ENCODE measurements around the gene ZBTB34. TPM values are rescaled to one million over a fixed set of nuclear protein-coding genes. Genes with fewer than 3 reads are reported as not detected.

ZBTB34 gene
- total and polyA plus RNA-seq, 9 of the 15 experiments (the other 6 are each of a cell fraction or from before 2014, with no cell fraction given) = 2.7 to 15.6 (median 9.8) TPM

DNA sequence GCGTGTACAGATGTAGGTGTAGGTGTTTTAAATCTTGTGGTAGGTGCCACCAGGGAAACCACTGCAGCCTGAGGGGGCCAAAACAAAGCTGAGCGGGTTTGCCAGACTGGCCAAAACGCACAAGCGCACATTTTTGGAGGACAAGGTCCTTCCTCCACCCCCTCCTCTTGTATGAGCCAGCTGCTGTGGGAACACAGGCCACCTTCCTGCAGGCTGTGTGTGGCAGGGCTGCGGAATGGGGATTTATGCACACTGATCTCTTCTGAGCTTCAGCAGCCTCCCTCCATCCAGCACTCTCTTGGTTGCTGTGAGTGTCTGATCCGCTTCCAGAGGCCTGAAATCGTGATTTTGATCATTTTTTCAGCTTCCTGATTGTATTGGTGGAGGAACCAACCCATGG, 33.2 kb upstream of the ZBTB34 start:
- Histone ChIP-seq H4K20me1 (replicated peaks; ENCODE audit: control insufficient read depth, insufficient read depth, low read length) (no peaks in the 10 kb centered on the region), H2AFZ (ENCODE audit: low read depth, low read length) (no peak overlapping the region), H3K4me1 (replicated peaks in 1 of 2; ENCODE audit: control insufficient read depth in 2 of 2, insufficient read depth in 2 of 2, low read length in 2 of 2) (no peaks in the 10 kb centered on the region; a peak in 1 of 5 replicates), H3K27me3 (ENCODE audit: control insufficient read depth in 2 of 2, insufficient read depth in 2 of 2, low read length in 2 of 2) (no peaks in the 10 kb centered on the region), H3K27ac (ENCODE audit: extremely low read depth, low read depth, low read length) (no peak overlapping the region), H3K9ac (ENCODE audit: insufficient read depth in 1 of 2, low read depth in 2 of 2, low read length in 2 of 2) (peak overlapping the region in 1 of 2 experiments; percentile 57; a peak in 1 of 4 replicates), H3K9me3 (replicated peaks; ENCODE audit: control insufficient read depth, insufficient read depth, low read depth, low read length) (no peaks in the 10 kb centered on the region), H3K9me1 (ENCODE audit: control insufficient read depth, insufficient read depth, low read length) (no peaks in the 10 kb centered on the region), H3K36me3 (ENCODE audit: control insufficient read depth, insufficient read depth, low read length) (peaks cover 25% of the 10 kb centered on the region; the same call in 2 of the 3 replicates), H3K79me2 (ENCODE audit: control insufficient read depth, insufficient read depth, low read length) (peaks cover 35% of the 10 kb centered on the region), H3K4me2 (ENCODE audit: insufficient read depth, low read length) (no peak overlapping the region), H3K4me3 (no peak overlapping the region)
- TF ChIP-seq GABPB1 (CRISPR knock-in tag; IDR thresholded peaks at IDR 0.05) (no peak), TRIM24 (IDR thresholded peaks at IDR 0.05) (no peak), POLR2A (conservative IDR thresholded peaks at IDR 0.05) (no peak), FOXJ3 (CRISPR knock-in tag; IDR thresholded peaks at IDR 0.05) (no peak), TCF7L2 (IDR thresholded peaks at IDR 0.05; ENCODE audit: low read depth, low read length) (no peak), POU5F1 (IDR thresholded peaks at IDR 0.05; ENCODE audit: borderline replicate concordance, low read depth, low read length, partially characterized antibody) (no peak), ZNF384 (IDR thresholded peaks at IDR 0.05; ENCODE audit: low read depth, low read length) (no peak), KDM4B (IDR thresholded peaks at IDR 0.05; ENCODE audit: borderline replicate concordance in 2 of 2, low read depth in 1 of 2) (no peak), MCM5 (IDR thresholded peaks at IDR 0.05; ENCODE audit: low read depth) (no peak), CHD2 (IDR thresholded peaks at IDR 0.05; ENCODE audit: low read depth, low read length) (no peak)
- TF ChIP-seq, protein P1, sequence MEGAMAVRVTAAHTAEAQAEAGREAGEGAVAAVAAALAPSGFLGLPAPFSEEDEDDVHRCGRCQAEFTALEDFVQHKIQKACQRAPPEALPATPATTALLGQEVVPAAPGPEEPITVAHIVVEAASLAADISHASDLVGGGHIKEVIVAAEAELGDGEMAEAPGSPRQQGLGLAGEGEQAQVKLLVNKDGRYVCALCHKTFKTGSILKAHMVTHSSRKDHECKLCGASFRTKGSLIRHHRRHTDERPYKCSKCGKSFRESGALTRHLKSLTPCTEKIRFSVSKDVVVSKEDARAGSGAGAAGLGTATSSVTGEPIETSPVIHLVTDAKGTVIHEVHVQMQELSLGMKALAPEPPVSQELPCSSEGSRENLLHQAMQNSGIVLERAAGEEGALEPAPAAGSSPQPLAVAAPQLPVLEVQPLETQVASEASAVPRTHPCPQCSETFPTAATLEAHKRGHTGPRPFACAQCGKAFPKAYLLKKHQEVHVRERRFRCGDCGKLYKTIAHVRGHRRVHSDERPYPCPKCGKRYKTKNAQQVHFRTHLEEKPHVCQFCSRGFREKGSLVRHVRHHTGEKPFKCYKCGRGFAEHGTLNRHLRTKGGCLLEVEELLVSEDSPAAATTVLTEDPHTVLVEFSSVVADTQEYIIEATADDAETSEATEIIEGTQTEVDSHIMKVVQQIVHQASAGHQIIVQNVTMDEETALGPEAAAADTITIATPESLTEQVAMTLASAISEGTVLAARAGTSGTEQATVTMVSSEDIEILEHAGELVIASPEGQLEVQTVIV (CRISPR knock-in tag; IDR thresholded peaks at IDR 0.05; ENCODE audit: borderline replicate concordance) = no peak
- TF ChIP-seq, protein P2, sequence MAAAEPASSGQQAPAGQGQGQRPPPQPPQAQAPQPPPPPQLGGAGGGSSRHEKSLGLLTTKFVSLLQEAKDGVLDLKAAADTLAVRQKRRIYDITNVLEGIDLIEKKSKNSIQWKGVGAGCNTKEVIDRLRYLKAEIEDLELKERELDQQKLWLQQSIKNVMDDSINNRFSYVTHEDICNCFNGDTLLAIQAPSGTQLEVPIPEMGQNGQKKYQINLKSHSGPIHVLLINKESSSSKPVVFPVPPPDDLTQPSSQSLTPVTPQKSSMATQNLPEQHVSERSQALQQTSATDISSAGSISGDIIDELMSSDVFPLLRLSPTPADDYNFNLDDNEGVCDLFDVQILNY (CRISPR knock-in tag; IDR thresholded peaks at IDR 0.05) = no peak
- TF ChIP-seq, protein P3, sequence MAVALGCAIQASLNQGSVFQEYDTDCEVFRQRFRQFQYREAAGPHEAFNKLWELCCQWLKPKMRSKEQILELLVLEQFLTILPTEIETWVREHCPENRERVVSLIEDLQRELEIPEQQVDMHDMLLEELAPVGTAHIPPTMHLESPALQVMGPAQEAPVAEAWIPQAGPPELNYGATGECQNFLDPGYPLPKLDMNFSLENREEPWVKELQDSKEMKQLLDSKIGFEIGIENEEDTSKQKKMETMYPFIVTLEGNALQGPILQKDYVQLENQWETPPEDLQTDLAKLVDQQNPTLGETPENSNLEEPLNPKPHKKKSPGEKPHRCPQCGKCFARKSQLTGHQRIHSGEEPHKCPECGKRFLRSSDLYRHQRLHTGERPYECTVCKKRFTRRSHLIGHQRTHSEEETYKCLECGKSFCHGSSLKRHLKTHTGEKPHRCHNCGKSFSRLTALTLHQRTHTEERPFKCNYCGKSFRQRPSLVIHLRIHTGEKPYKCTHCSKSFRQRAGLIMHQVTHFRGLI (CRISPR knock-in tag; IDR thresholded peaks at IDR 0.05) = no peak
- POLR2A ChIA-PET = interaction anchor here (1.0 to 1.6 kb wide), 2 partner anchors 11 to 36 kb away, joined by 3 to 4 read pairs; no protein-coding TSS in a partner anchor
- intact Hi-C loops (cut with micrococcal nuclease) (no loop called here), in situ Hi-C loops (cut with MboI) (no loop called here)
- no peak for ATAC-seq
- CTCF ChIA-PET (ENCODE audit: low intra/inter-chr PET ratio) = no interaction called here
- FAIRE-seq = no peak
- no peak for DNase-seq (ENCODE audit: extremely low read depth in 1 of 4, low spot score in 3 of 4)
- no TSS peak for BruUV-seq (replicated peaks)
- 93% methylated on average over 7 of the region's 7 CpGs for WGBS (ENCODE audit: insufficient coverage, low coverage, missing lambda C conversion rate)

All from K562 (cell line).